Type B pancreatic cell (in vitro differentiated cells): ENCODE measurements around the gene NDUFV1. TPM values are rescaled to one million over a fixed set of nuclear protein-coding genes. Genes with fewer than 3 reads are reported as not detected.
"Not testable (repeated sequence)": the region's sequence is repeated elsewhere in the genome, so short reads cannot be mapped to it uniquely, and the experiment has no call there.

Experiments used
- DNase-seq: peaks from one replicate; pipeline ENCODE4 v3.0.0; 2021; ENCODE audit warnings: mixed read lengths; ENCODE audit not compliant: unreplicated experiment; ENCODE audit errors: extremely low spot score
- H3K27ac Mint-ChIP-seq: 2 replicates; pipeline ENCODE4 v1.8.0; 2021; ENCODE audit warnings: mild to moderate bottlenecking, mixed read lengths
- H3K27me3 Mint-ChIP-seq: 2 replicates; pipeline ENCODE4 v1.8.0; 2021; ENCODE audit warnings: mixed read lengths
- H3K36me3 Mint-ChIP-seq: 2 replicates; pipeline ENCODE4 v1.8.0; 2021; ENCODE audit warnings: mixed read lengths
- H3K4me1 Mint-ChIP-seq: one replicate; pipeline ENCODE4 v1.8.0; 2021; ENCODE audit warnings: mixed read lengths; ENCODE audit not compliant: unreplicated experiment
- H3K4me3 Mint-ChIP-seq: 2 replicates; pipeline ENCODE4 v1.8.0; 2021; ENCODE audit warnings: mild to moderate bottlenecking, mixed read lengths
- H3K9me3 Mint-ChIP-seq: 2 replicates; pipeline ENCODE4 v1.8.0; 2021; ENCODE audit warnings: mixed read lengths
- long read RNA-seq: library from polyadenylated mRNA; unstranded; transcript quantifications from one replicate; pipeline ENCODE4 v2.0.0, GENCODE V29; 2020
- total RNA-seq: library from RNA; stranded (reverse); gene quantifications from 2 replicates; pipeline ENCODE4 v1.2.1, GENCODE V29; 2021; ENCODE audit warnings: low replicate concordance
- TF ChIP-seq, protein P1 (sequence below): fragments of 200-600 bp; sonication (generic); conservative IDR thresholded peaks from 2 replicates; pipeline ENCODE4 v1.5.0; 2021; ENCODE audit warnings: antibody characterized with exemption, mild to moderate bottlenecking

The NDUFV1 gene
- 220 and 226 TPM in 2 replicates for total RNA-seq
- long read RNA-seq, transcript NDUFV1-202 (10 exons, 1,512 nt) = minor isoform, 5 of 443 reads
- long read RNA-seq, transcript NDUFV1-201 (10 exons, 1,596 nt) = major isoform, 401 of 443 reads
- long read RNA-seq, transcript NDUFV1-216 (10 exons, 1,503 nt) = minor isoform, 7 of 443 reads
- long read RNA-seq, partial matches to known transcripts = 6 of 443 reads
- long read RNA-seq, other reads (novel, unspliced or antisense) = 23 of 443 reads

DNA sequence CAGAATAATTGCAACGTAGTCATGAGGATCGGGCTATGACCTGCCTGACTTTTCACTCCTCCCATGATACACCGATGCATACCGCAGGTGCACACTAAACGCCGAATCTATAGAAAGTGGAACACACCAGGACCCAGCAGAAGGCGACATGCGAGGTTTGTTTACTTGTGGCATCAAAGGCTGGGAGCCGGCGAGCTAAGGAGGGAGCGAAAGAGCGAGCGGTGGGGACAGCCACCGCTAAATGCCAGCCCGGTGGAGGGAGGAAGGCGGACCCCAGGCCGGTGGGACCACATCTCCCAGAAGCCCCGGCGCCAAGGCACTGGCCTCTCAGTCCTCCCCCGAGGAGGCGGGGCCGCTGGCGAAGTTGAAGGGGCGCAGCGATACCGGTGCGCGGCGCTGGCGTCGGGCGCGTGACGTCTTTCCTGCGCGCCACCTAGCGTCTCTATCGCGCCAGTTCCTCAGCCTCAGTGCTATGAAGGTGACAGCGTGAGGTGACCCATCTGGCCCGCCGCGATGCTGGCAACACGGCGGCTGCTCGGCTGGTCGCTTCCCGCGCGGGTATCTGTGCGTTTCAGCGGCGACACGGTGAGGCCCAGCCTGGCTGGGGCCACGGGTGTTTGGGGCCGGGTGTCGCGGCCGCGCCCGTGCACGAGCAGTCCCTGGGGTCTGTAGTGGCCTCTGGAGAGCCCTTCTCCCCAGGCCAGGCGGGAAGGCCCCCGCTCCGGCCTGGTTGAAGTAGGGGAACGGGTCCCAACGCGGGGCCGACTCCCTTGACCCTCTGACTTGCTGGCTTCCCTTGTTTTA is at the start of gene NDUFV1:
Gene NDUFV1 (plus strand): TSS at position 445 of the 804 bp plus-strand sequence. CDS start 69 bp downstream, at position 514.
- TF ChIP-seq, protein P1, sequence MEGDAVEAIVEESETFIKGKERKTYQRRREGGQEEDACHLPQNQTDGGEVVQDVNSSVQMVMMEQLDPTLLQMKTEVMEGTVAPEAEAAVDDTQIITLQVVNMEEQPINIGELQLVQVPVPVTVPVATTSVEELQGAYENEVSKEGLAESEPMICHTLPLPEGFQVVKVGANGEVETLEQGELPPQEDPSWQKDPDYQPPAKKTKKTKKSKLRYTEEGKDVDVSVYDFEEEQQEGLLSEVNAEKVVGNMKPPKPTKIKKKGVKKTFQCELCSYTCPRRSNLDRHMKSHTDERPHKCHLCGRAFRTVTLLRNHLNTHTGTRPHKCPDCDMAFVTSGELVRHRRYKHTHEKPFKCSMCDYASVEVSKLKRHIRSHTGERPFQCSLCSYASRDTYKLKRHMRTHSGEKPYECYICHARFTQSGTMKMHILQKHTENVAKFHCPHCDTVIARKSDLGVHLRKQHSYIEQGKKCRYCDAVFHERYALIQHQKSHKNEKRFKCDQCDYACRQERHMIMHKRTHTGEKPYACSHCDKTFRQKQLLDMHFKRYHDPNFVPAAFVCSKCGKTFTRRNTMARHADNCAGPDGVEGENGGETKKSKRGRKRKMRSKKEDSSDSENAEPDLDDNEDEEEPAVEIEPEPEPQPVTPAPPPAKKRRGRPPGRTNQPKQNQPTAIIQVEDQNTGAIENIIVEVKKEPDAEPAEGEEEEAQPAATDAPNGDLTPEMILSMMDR = peak; percentile 70
- peaks cover 12% of the 10 kb centered on the region for H3K27me3 Mint-ChIP-seq
- H3K4me3 Mint-ChIP-seq = peak within 1 kb of the TSS; percentile 89
- no peaks in the 10 kb centered on the region for H3K36me3 Mint-ChIP-seq
- H3K9me3 Mint-ChIP-seq = no peaks in the 10 kb centered on the region
- H3K4me1 Mint-ChIP-seq = peaks cover 6% of the 10 kb centered on the region
- peak within 1 kb of the TSS; percentile 83 for H3K27ac Mint-ChIP-seq
- DNase-seq = peak; percentile 97

DNA sequence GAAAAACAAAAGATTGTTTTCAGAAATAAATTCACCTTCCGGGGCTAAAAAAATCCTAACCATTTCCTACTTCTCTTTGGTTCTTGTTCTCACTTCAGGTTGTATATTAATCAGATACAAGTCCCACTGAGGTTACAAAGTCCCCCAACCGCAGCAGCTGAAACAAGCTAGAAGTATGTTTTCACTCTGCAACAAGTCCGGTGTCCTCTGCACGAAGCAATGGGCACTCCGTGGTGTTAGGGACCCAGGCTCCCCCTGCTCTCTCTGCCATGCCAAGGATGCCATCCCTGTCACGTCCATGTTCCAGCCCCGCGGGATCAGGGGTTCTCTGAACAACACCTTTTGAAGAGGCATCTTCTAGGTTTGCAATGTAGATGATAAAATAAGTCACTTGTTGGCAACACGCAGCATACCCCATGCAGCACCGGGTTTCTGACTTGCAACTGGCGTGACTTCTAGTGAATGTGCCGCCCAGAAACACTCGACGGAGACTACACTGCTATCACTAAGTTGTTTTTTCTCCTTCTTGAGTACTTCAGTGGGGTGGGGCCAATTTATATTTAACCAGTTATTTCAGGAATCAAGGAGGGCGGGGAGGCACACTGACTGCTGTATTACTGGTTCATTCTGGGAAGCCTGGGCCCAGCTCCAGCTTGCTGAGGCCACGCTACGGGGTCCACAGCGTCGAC is 48.5 kb upstream of the NDUFV1 start:
- no peak overlapping the region for H3K4me3 Mint-ChIP-seq
- no peaks in the 10 kb centered on the region for H3K9me3 Mint-ChIP-seq
- peaks cover 6% of the 10 kb centered on the region for H3K4me1 Mint-ChIP-seq
- no peaks in the 10 kb centered on the region for H3K36me3 Mint-ChIP-seq
- TF ChIP-seq, protein P1 = no peak
- H3K27ac Mint-ChIP-seq = peak overlapping the region; percentile 26
- no peak for DNase-seq
- H3K27me3 Mint-ChIP-seq = peaks cover 3% of the 10 kb centered on the region

DNA sequence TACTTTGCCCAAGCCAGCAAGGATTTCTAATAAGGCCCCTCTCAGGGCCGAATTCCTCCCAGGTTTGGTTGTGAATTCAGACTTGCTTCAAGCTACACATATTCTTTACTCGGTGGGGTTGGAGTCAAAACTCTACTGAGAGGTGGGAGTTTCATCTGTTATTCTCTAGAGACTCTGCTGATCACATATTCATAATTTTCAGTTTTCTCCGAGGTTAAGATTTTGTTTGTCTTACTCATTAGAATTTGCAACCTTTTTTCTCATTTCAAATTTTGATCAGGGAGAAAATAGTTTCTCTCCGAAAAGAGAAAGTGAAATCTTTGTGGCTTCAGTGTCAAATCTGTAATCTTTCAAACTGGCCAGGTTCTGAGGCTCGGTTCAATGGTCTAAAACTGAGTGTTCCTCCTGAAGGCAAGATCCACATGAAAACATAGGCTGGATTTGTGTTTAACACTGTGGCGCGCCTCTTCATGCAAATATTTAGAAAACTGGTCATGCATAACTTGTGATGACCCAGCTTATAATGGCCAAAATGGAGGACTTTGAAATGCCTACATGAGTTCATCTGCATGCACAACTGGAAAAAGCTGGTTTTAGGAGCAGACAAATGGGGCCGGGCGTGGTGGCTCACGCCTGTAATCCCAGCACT is 44.6 kb upstream of the NDUFV1 start:
- Mint-ChIP-seq H3K4me3 (no peak overlapping the region), H3K9me3 (no peaks in the 10 kb centered on the region), H3K36me3 (no peaks in the 10 kb centered on the region), H3K27me3 (peaks cover 3% of the 10 kb centered on the region), H3K4me1 (peaks cover 10% of the 10 kb centered on the region), H3K27ac (peak overlapping the region; percentile 29)
- TF ChIP-seq, protein P1 = no peak
- no peak for DNase-seq

DNA sequence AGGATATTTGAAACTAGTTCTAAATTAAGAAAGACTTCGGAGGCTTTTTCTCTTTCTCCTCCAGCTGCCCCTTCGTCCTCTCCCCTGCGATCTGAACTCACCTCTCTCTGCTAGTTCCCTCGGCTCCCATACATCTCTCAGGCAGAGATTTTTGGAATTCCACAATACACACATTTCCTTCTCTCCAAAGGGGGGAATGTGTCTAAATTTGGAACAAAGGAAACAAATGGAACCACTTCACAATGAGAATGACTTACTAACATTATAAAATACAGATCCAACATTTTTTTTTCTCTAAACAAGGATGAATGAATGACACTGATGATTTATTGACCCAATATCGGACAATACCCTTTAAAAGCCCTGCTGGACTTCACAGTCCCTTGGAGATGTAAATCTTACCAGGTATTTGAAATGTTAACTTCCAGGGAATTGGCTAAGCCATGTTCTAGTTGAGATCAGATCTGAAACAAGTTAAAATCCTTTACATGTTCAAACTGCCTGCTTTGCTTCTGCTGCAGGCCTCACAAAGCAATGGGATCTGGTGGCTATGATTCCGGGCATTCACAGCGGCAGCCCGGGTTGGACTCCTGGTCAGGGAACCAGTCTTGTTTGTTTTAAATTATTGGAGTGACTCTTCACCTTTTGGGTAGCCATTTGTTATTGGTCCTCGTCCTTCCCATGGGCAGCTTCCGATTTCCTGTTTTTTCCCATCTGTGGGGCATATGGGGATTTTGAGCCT is 43.6 kb upstream of the NDUFV1 start:
- no peak for DNase-seq
- no peak overlapping the region for H3K4me3 Mint-ChIP-seq

DNA sequence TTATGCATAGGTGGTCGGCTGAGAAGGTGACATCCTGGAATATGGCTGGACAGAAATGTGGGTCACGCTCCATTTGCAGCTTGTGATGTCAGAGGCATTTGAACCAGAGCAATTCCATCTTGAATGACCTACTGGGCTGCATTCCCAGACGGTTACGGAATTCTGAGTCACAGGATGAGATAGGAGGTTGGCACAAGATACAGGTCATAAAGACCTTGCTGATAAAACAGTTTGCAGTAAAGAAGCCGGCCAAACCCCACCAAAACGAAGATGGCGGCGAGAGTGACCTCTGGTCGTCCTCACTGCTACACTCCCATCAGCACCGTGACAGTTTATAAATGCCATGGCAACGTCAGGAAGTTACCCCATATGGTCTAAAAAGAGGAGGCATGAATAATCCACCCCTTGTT is 43.0 kb upstream of the NDUFV1 start:
- not testable (repeated sequence) for DNase-seq, H3K27me3 Mint-ChIP-seq, H3K4me3 Mint-ChIP-seq, H3K36me3 Mint-ChIP-seq, H3K9me3 Mint-ChIP-seq
- peak overlapping the region; percentile 9 for H3K27ac Mint-ChIP-seq
- peaks cover 10% of the 10 kb centered on the region for H3K4me1 Mint-ChIP-seq

More for the DNA sequence above, 43.6 kb upstream of the NDUFV1 start:
- H3K27ac Mint-ChIP-seq = peak overlapping the region; percentile 9
- TF ChIP-seq, protein P1 = no peak
- peaks cover 10% of the 10 kb centered on the region for H3K4me1 Mint-ChIP-seq
- peaks cover 3% of the 10 kb centered on the region for H3K27me3 Mint-ChIP-seq
- H3K36me3 Mint-ChIP-seq = no peaks in the 10 kb centered on the region
- H3K9me3 Mint-ChIP-seq = no peaks in the 10 kb centered on the region
